Measurements from ENCODE around the gene CDC42BPA.

The CDC42BPA gene

DNA sequence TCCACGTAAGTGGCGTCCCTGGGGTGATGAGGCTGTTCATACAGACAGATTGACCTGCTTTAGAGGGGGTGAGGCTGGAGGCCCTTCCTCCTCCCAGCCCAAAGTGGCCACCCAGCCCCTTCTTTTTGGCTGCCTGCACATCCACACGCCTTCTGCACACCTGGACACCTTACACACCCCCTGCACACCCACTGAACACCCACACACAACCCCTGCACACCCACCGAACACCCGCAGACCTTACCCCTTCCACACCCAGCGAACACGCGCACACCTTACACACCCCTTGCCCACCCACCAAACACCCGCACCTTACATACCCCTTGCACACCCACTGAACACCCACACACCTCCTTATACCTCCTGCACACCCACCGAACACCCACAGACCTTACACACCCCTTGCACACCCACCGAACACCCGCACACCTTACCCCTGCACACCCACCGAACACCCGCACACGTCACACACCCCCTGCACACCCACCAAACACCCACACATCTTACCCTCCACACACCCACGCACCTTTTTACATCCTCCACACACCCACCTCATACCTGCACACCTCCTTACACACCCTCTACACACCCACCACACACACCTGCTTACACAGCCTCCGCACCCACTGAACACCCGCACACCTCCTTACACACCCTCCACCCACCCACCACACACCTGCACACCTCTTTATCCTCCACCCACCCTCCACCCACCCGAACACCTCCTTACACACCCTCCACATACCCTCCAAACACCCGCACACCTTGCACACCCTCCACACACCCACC lies 340.5 kb downstream of the CDC42BPA start:
- Histone ChIP-seq H3K4me1 (ENCODE audit: control insufficient read depth, insufficient read depth, low read length) (no peaks in the 10 kb centered on the region; the same call in 1 of the 2 replicates), H3K27me3 (ENCODE audit: control insufficient read depth, insufficient read depth, low read length) (no peaks in the 10 kb centered on the region), H3K4me3 (ENCODE audit: low read depth, low read length) (no peak overlapping the region), H3K27ac (ENCODE audit: low read depth, low read length) (no peak overlapping the region), H3K9me3 (ENCODE audit: control insufficient read depth, insufficient read depth, low read length) (no peaks in the 10 kb centered on the region), H3K9ac (ENCODE audit: low read depth, low read length) (no peak overlapping the region), H3K36me3 (ENCODE audit: control insufficient read depth, insufficient read depth, low read length) (0 out of 2 replicates have a peak, but pooled peaks cover 7% of the 10 kb centered on the region)

- Histone ChIP-seq H3K4me3 (ENCODE audit: low read depth, low read length) (no peak overlapping the region), H3K9me3 (ENCODE audit: control insufficient read depth, insufficient read depth, low read length) (no peaks in the 10 kb centered on the region), H3K27me3 (ENCODE audit: control insufficient read depth, insufficient read depth, low read length) (no peaks in the 10 kb centered on the region), H3K36me3 (ENCODE audit: control insufficient read depth, insufficient read depth, low read length) (0 out of 2 replicates have a peak, but pooled peaks cover 7% of the 10 kb centered on the region), H3K27ac (ENCODE audit: low read depth, low read length) (no peak overlapping the region), H3K4me1 (ENCODE audit: control insufficient read depth, insufficient read depth, low read length) (no peaks in the 10 kb centered on the region; the same call in 1 of the 2 replicates), H3K9ac (ENCODE audit: low read depth, low read length) (no peak overlapping the region)
Observed at GRCh38 chr1:226976978-226977642, 341.2 kb downstream of the CDC42BPA start.

GRCh38 chr1:226976276-226976977 lies 341.9 kb downstream of the CDC42BPA start:
- Histone ChIP-seq H3K4me3 (ENCODE audit: low read depth, low read length) (no peak overlapping the region), H3K9me3 (ENCODE audit: control insufficient read depth, insufficient read depth, low read length) (no peaks in the 10 kb centered on the region), H3K36me3 (ENCODE audit: control insufficient read depth, insufficient read depth, low read length) (0 out of 2 replicates have a peak, but pooled peaks cover 7% of the 10 kb centered on the region), H3K4me1 (ENCODE audit: control insufficient read depth, insufficient read depth, low read length) (no peaks in the 10 kb centered on the region; the same call in 1 of the 2 replicates), H3K27me3 (ENCODE audit: control insufficient read depth, insufficient read depth, low read length) (no peaks in the 10 kb centered on the region), H3K27ac (ENCODE audit: low read depth, low read length) (no peak overlapping the region), H3K9ac (ENCODE audit: low read depth, low read length) (no peak overlapping the region)

- no peak overlapping the region for H3K4me3 ChIP-seq (ENCODE audit: low read depth, low read length)
- no peaks in the 10 kb centered on the region for H3K9me3 ChIP-seq (ENCODE audit: control insufficient read depth, insufficient read depth, low read length)
- no peaks in the 10 kb centered on the region; the same call in 1 of the 2 replicates for H3K4me1 ChIP-seq (ENCODE audit: control insufficient read depth, insufficient read depth, low read length)
- no peak overlapping the region for H3K27ac ChIP-seq (ENCODE audit: low read depth, low read length)
- no peak overlapping the region for H3K9ac ChIP-seq (ENCODE audit: low read depth, low read length)
- H3K27me3 ChIP-seq (ENCODE audit: control insufficient read depth, insufficient read depth, low read length), result no peaks in the 10 kb centered on the region
- 0 out of 2 replicates have a peak, but pooled peaks cover 7% of the 10 kb centered on the region for H3K36me3 ChIP-seq (ENCODE audit: control insufficient read depth, insufficient read depth, low read length)
Observed at GRCh38 chr1:226975259-226976250, 342.7 kb downstream of the CDC42BPA start.

GRCh38 chr1:226974544-226975258 lies 343.6 kb downstream of the CDC42BPA start:
- Histone ChIP-seq H3K27ac (ENCODE audit: low read depth, low read length) (no peak overlapping the region), H3K4me1 (ENCODE audit: control insufficient read depth, insufficient read depth, low read length) (no peaks in the 10 kb centered on the region; the same call in 1 of the 2 replicates), H3K27me3 (ENCODE audit: control insufficient read depth, insufficient read depth, low read length) (no peaks in the 10 kb centered on the region), H3K9me3 (ENCODE audit: control insufficient read depth, insufficient read depth, low read length) (no peaks in the 10 kb centered on the region; the same call in 1 of the 2 replicates), H3K4me3 (ENCODE audit: low read depth, low read length) (no peak overlapping the region), H3K9ac (ENCODE audit: low read depth, low read length) (no peak overlapping the region), H3K36me3 (ENCODE audit: control insufficient read depth, insufficient read depth, low read length) (peaks cover 12% of the 10 kb centered on the region)

GRCh38 chr1:226973898-226974543 lies 344.3 kb downstream of the CDC42BPA start:
- no peak overlapping the region for H3K27ac ChIP-seq (ENCODE audit: low read depth, low read length)
- H3K36me3 ChIP-seq (ENCODE audit: control insufficient read depth, insufficient read depth, low read length), result peaks cover 12% of the 10 kb centered on the region
- H3K4me1 ChIP-seq (ENCODE audit: control insufficient read depth, insufficient read depth, low read length), result no peaks in the 10 kb centered on the region; the same call in 1 of the 2 replicates
- no peaks in the 10 kb centered on the region; the same call in 1 of the 2 replicates for H3K9me3 ChIP-seq (ENCODE audit: control insufficient read depth, insufficient read depth, low read length)
- H3K9ac ChIP-seq (ENCODE audit: low read depth, low read length), result no peak overlapping the region
- H3K4me3 ChIP-seq (ENCODE audit: low read depth, low read length), result no peak overlapping the region
- no peaks in the 10 kb centered on the region for H3K27me3 ChIP-seq (ENCODE audit: control insufficient read depth, insufficient read depth, low read length)

GRCh38 chr1:226973371-226973897 lies 344.9 kb downstream of the CDC42BPA start:
- Histone ChIP-seq H3K9me3 (ENCODE audit: control insufficient read depth, insufficient read depth, low read length) (no peaks in the 10 kb centered on the region; the same call in 1 of the 2 replicates), H3K4me1 (ENCODE audit: control insufficient read depth, insufficient read depth, low read length) (no peaks in the 10 kb centered on the region; the same call in 1 of the 2 replicates), H3K36me3 (ENCODE audit: control insufficient read depth, insufficient read depth, low read length) (peaks cover 12% of the 10 kb centered on the region), H3K27ac (ENCODE audit: low read depth, low read length) (no peak overlapping the region), H3K4me3 (ENCODE audit: low read depth, low read length) (no peak overlapping the region), H3K27me3 (ENCODE audit: control insufficient read depth, insufficient read depth, low read length) (no peaks in the 10 kb centered on the region), H3K9ac (ENCODE audit: low read depth, low read length) (no peak overlapping the region)

DNA sequence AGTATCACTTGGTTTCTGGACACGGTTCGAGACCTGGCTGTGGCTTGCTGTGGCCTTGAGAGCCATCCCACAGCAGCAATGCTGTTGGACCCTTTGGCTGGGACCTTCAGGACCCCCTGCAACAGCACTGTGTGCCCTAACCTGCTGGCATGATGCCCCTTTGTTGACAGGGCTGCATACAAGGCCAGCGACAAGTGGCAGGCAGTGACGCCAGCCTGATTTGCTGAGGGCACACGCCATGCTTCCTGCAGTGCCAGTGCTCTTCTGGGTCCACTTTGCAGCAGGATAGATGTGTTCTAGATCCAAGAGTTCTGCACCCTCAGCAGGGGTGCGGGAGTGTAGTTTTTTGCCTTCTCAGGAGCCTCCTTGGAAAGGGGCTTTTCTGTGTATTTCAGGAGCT lies 345.4 kb downstream of the CDC42BPA start:
- H3K9me3 ChIP-seq (ENCODE audit: control insufficient read depth, insufficient read depth, low read length), result no peaks in the 10 kb centered on the region; the same call in 1 of the 2 replicates
- no peaks in the 10 kb centered on the region for H3K27me3 ChIP-seq (ENCODE audit: control insufficient read depth, insufficient read depth, low read length)
- no peaks in the 10 kb centered on the region; the same call in 1 of the 2 replicates for H3K4me1 ChIP-seq (ENCODE audit: control insufficient read depth, insufficient read depth, low read length)
- no peak overlapping the region for H3K27ac ChIP-seq (ENCODE audit: low read depth, low read length)
- no peak overlapping the region for H3K4me3 ChIP-seq (ENCODE audit: low read depth, low read length)
- H3K36me3 ChIP-seq (ENCODE audit: control insufficient read depth, insufficient read depth, low read length), result peaks cover 12% of the 10 kb centered on the region
- no peak overlapping the region for H3K9ac ChIP-seq (ENCODE audit: low read depth, low read length)

DNA sequence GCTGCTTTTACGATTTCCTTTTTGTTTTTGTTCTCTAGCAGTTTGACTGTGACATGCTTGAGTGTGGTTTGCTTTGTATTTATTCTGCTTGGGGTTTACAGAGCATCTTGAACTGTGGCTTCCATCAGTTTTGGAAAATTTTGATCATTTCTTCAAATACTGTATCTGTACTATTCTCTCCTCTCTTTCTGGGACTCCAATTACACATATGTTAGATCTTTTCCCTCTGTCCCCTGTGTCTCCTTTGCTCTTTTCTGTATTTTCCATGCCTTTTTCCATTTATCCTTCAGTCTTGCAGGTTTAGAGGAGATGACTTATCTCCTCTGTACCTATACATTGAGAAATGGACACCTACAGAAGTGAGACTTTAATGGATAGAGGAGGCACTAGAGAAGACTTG lies 346.5 kb downstream of the CDC42BPA start:
- no peaks in the 10 kb centered on the region for H3K27me3 ChIP-seq (ENCODE audit: control insufficient read depth, insufficient read depth, low read length)
- no peaks in the 10 kb centered on the region; the same call in 1 of the 2 replicates for H3K9me3 ChIP-seq (ENCODE audit: control insufficient read depth, insufficient read depth, low read length)
- no peak overlapping the region for H3K27ac ChIP-seq (ENCODE audit: low read depth, low read length)
- H3K9ac ChIP-seq (ENCODE audit: low read depth, low read length), result no peak overlapping the region
- H3K4me3 ChIP-seq (ENCODE audit: low read depth, low read length), result no peak overlapping the region
- peaks cover 8% of the 10 kb centered on the region for H3K36me3 ChIP-seq (ENCODE audit: control insufficient read depth, insufficient read depth, low read length)
- no peaks in the 10 kb centered on the region; the same call in 1 of the 2 replicates for H3K4me1 ChIP-seq (ENCODE audit: control insufficient read depth, insufficient read depth, low read length)

Measured in HUES48 (cell line).